A549 (cell line): ENCODE results near the gene ARHGAP30.

ENCODE experiments used
- RCOR1 ChIP-seq: fragments of 150-350 bp; IDR thresholded peaks from 2 replicates; pipeline ENCODE4 v1.6.1; 2014; ENCODE audit warnings: antibody characterized with exemption, low read length, low read depth
- TF ChIP-seq, protein P1 (sequence below): fragments of >200 bp; sonication (Bioruptor Twin); formaldehyde crosslinking; IDR thresholded peaks from 3 replicates; pipeline ENCODE4 v1.5.1; 2016

DNA sequence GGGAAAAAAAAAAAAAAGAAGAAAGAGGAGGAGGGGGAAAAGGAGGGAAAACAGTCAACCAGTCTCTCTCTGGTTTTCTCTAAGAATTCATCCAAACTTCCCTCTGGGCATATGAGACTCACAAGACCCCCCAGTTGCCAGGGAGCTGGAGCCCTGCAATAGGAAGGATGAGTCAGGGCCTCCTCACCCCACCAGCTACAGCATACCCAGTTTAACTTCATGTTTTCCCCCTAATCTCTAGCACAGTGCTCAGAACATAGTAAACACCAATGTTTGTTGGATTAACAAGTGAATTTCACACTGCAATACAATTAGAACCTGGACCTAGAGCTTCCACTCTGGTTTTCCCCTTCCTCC, 56.6 kb downstream of the ARHGAP30 start:
- TF ChIP-seq, protein P1, sequence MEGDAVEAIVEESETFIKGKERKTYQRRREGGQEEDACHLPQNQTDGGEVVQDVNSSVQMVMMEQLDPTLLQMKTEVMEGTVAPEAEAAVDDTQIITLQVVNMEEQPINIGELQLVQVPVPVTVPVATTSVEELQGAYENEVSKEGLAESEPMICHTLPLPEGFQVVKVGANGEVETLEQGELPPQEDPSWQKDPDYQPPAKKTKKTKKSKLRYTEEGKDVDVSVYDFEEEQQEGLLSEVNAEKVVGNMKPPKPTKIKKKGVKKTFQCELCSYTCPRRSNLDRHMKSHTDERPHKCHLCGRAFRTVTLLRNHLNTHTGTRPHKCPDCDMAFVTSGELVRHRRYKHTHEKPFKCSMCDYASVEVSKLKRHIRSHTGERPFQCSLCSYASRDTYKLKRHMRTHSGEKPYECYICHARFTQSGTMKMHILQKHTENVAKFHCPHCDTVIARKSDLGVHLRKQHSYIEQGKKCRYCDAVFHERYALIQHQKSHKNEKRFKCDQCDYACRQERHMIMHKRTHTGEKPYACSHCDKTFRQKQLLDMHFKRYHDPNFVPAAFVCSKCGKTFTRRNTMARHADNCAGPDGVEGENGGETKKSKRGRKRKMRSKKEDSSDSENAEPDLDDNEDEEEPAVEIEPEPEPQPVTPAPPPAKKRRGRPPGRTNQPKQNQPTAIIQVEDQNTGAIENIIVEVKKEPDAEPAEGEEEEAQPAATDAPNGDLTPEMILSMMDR: no peak
- no peak for TF ChIP-seq RCOR1
